Effector memory CD4-positive, alpha-beta T cell (primary cell): ENCODE data around the gene WDPCP.
"Not testable (repeated sequence)": the region's sequence is repeated elsewhere in the genome, so short reads cannot be mapped to it uniquely, and the experiment has no call there.

Experiments
- DNase-seq, 3 donors: peaks; one replicate each; pipeline ENCODE4 v3.0.0-alpha.2; 2020
- H3K27ac ChIP-seq: 2 replicates; pipeline ENCODE4 v1.7.0; 2013; ENCODE audit warnings: mild to moderate bottlenecking, low read length, moderate library complexity; ENCODE audit not compliant: insufficient read depth, poor library complexity, severe bottlenecking
- H3K27me3 ChIP-seq: replicated peaks from 2 replicates; pipeline ENCODE4 v1.7.0; 2013; ENCODE audit warnings: mild to moderate bottlenecking, low read length; ENCODE audit not compliant: insufficient read depth, control insufficient read depth, poor library complexity, severe bottlenecking
- H3K36me3 ChIP-seq: 2 replicates; pipeline ENCODE4 v1.7.0; 2013; ENCODE audit warnings: mild to moderate bottlenecking, low read length, moderate library complexity; ENCODE audit not compliant: control insufficient read depth, insufficient read depth
- H3K4me1 ChIP-seq: 2 replicates; pipeline ENCODE4 v1.7.0; 2013; ENCODE audit warnings: low read length, mild to moderate bottlenecking; ENCODE audit not compliant: control insufficient read depth, insufficient read depth, poor library complexity, severe bottlenecking
- H3K4me3 ChIP-seq: 2 replicates; pipeline ENCODE4 v1.7.0; 2013; ENCODE audit warnings: low read length, low read depth, mild to moderate bottlenecking; ENCODE audit not compliant: insufficient read depth, poor library complexity, severe bottlenecking
- H3K9me3 ChIP-seq: 2 replicates; pipeline ENCODE4 v1.7.0; 2013; ENCODE audit warnings: mild to moderate bottlenecking, low read length, moderate library complexity; ENCODE audit not compliant: control insufficient read depth
- total RNA-seq, 3 donors: gene quantifications; one replicate each; lab custom pipeline; 2026; lab: John Stamatoyannopoulos, UW

The WDPCP gene, protein sequence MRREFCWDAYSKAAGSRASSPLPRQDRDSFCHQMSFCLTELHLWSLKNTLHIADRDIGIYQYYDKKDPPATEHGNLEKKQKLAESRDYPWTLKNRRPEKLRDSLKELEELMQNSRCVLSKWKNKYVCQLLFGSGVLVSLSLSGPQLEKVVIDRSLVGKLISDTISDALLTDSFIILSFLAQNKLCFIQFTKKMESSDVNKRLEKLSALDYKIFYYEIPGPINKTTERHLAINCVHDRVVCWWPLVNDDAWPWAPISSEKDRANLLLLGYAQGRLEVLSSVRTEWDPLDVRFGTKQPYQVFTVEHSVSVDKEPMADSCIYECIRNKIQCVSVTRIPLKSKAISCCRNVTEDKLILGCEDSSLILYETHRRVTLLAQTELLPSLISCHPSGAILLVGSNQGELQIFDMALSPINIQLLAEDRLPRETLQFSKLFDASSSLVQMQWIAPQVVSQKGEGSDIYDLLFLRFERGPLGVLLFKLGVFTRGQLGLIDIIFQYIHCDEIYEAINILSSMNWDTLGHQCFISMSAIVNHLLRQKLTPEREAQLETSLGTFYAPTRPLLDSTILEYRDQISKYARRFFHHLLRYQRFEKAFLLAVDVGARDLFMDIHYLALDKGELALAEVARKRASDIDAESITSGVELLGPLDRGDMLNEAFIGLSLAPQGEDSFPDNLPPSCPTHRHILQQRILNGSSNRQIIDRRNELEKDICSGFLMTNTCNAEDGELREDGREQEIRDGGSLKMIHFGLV
- 11.4 to 15.9 (median 12.1) reads per million in 3 donors for total RNA-seq

DNA sequence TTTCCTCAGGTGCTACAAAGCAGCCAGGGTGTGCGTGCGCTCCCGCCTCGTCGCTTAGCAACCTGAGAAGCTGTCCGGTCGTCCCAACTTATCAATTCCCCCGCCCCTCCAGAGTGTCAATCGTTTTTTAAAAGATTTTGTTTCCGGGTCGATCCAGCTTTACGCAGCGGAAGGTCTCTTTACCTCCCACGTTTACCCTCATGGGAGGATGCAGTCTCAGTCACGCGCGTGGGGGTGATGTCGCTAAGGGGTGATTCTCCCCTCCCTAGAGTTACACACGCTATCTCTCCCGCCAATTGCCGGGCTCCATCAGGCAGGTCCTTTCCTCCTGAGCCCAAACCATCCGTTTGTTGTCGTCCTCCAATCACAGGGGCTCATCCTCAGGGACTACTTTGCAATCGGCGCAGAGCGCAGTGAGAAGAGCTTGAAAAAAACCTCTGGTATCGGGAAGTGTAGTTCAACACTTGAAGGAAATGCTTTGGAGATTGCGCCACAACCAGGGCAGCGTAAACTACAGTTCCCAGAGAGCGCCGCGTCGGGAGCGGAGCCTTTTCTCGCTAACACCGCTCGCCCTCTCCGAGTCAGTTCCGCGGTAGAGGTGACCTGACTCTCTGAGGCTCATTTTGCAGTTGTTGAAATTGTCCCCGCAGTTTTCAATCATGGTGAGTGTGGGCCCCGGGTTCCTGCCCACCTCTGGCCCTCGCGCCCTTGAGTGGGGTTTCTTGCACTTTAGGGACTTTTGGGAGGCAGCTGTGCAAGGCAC, at the start of gene WDPCP, which contains the start of gene MDH1:
Gene WDPCP, minus strand, starts transcription at position 93 of the 763 bp plus-strand sequence. CDS start 206 bp downstream, outside the sequence.
Gene MDH1, plus strand, starts transcription at position 579 of the 763 bp plus-strand sequence. Its CDS starts 81 bp downstream, at position 660.
- Histone ChIP-seq H3K27ac (peak within 1 kb of the TSS; percentile 84), H3K9me3 (no peaks in the 10 kb centered on the region), H3K4me3 (peak within 1 kb of the TSS; percentile 78), H3K27me3 (no peaks in the 10 kb centered on the region), H3K36me3 (no peaks in the 10 kb centered on the region), H3K4me1 (peaks cover 17% of the 10 kb centered on the region)
- DNase-seq, result peak; percentile 92 to 96 (median 94)

DNA sequence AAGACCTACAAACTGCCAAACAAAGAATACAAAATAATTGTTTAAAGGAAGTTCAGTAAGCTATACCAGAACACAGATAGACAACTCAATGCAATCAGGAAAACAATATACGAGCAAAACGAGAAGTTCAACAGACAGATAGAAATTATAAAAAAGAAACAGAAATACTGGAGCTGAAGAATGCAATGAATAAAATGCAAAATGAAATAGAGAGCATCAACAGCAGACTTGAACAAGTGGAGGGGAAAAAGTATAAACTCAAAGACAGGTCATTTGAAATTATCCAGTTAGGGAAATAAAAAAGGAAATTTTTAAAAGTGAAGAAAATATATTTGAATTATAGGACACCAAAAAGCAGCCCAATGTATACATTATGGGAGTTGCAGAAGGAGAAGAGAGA, 44.1 kb upstream of the WDPCP start:
- H3K4me3 ChIP-seq, result no peak overlapping the region
- DNase-seq, result no peak
- H3K27ac ChIP-seq, result no peak overlapping the region
- no peaks in the 10 kb centered on the region for H3K9me3 ChIP-seq
- no peaks in the 10 kb centered on the region for H3K27me3 ChIP-seq
- H3K4me1 ChIP-seq, result no peaks in the 10 kb centered on the region
- no peaks in the 10 kb centered on the region for H3K36me3 ChIP-seq

DNA sequence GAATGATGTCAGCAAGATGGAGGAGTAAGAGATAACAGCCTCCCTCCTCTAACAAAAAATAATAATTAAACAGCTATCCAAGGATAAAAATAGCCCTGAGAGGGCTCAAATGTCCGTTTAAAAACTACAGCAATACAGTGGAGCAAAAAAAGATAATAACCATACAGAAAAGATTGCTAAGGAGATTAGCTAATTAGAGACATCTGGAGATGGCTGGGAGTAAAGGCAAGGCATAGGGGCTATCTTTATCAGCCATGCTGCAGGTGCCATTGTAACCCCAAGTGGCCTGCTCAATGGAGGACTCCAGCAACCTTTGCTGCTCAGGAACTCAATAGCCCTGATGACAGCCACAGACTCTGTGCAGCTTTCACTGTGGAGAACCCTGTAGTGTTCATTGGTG, 43.2 kb upstream of the WDPCP start:
- Histone ChIP-seq H3K9me3 (no peaks in the 10 kb centered on the region), H3K36me3 (no peaks in the 10 kb centered on the region), H3K27me3 (no peaks in the 10 kb centered on the region), H3K27ac (no peak overlapping the region), H3K4me3 (no peak overlapping the region), H3K4me1 (no peaks in the 10 kb centered on the region)
- DNase-seq, result no peak

DNA sequence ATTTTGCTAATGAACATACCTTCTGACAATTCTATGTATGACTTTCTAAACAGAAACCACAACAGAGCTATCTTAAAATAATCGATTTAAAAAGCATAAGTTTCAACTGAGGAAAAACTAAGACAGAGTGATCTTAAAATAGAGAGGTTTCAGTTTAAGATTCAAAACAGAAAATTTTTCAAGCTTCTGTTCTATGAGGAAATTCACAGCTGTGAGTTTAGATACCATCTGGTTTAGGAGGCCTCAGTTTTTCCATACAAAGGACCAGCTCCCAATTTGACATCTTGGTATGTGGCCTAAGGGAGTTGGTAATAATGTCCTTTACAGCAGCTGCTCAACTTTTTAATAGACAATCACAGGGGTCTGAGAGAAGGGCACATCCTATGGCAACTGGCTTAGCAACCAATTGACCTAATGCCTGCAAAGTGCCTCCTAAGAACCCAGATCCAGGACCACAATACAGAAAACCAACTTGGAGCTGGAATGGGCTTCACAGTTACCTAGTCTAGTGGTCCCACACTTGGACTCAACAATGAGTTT, 40.2 kb upstream of the WDPCP start:
- H3K4me3 ChIP-seq, result no peak overlapping the region
- H3K36me3 ChIP-seq, result no peaks in the 10 kb centered on the region
- no peaks in the 10 kb centered on the region for H3K4me1 ChIP-seq
- H3K27me3 ChIP-seq, result no peaks in the 10 kb centered on the region
- no peaks in the 10 kb centered on the region for H3K9me3 ChIP-seq
- H3K27ac ChIP-seq, result no peak overlapping the region
- DNase-seq, result no peak

DNA sequence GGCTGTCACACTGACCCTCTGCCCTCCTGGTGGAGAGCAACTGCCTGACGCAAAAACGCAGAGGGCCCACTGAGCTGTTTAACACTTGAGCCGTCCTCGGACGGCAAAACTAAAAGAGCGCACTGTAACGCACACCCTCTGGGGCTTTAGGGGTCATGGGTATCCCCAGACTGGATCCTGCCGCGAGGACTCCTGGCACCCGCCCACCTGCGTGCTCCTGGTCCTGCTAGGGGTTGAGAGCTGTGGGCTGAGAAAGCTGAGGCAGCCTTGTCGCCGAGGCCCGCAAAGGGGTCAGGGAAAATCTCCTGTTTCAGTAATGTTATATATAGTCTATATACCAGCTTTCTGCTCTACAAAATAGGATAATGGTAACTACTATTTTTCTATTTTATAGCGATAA, 39.6 kb upstream of the WDPCP start:
- H3K4me3 ChIP-seq, result no peak overlapping the region
- no peak for DNase-seq
- H3K27ac ChIP-seq, result no peak overlapping the region
- H3K9me3 ChIP-seq, result no peaks in the 10 kb centered on the region
- no peaks in the 10 kb centered on the region for H3K36me3 ChIP-seq
- no peaks in the 10 kb centered on the region for H3K27me3 ChIP-seq
- no peaks in the 10 kb centered on the region for H3K4me1 ChIP-seq

DNA sequence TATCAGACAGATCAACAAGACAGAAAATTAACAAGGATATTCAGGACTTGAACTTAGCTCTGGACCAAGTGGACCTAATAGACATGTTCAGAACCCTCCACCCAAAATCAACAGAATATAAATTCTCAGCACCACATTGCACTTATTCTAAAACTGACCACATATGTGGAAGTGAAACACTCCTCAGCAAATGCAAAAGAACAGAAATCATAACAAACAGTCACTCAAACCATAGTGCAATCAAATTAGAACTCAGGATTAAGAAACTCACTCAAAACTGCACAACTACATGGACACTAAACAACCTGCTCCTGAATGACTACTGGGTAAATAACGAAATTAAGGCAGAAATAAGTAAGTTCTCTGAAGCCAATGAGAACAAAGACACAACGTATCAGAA, 35.5 kb upstream of the WDPCP start:
- H3K27me3 ChIP-seq, H3K27ac ChIP-seq, H3K9me3 ChIP-seq, H3K4me3 ChIP-seq, DNase-seq, H3K36me3 ChIP-seq, H3K4me1 ChIP-seq: not testable (repeated sequence)

DNA sequence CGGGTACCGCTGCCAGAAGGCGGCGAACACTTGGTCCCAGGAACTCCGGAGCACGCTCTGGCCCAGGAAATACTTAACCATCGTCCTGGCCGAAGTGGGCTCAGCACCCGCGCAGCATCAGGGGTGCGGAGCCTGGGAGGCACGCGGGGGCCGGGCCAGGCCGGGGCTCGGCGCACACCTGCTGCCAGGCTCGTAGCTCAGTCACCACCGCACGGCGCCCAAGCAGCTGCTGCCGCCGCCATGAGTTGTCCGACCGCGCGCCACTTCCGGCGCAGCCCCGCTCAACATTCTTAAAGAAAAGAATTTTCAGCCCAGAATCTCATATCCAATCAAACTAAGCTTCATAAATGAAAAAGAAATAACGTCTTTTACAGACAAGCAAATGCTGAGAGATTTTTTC, 34.5 kb upstream of the WDPCP start:
- no peaks in the 10 kb centered on the region for H3K4me1 ChIP-seq
- no peaks in the 10 kb centered on the region for H3K27me3 ChIP-seq
- H3K9me3 ChIP-seq, result no peaks in the 10 kb centered on the region
- H3K27ac ChIP-seq, result no peak overlapping the region
- no peak for DNase-seq
- H3K36me3 ChIP-seq, result no peaks in the 10 kb centered on the region
- no peak overlapping the region for H3K4me3 ChIP-seq

DNA sequence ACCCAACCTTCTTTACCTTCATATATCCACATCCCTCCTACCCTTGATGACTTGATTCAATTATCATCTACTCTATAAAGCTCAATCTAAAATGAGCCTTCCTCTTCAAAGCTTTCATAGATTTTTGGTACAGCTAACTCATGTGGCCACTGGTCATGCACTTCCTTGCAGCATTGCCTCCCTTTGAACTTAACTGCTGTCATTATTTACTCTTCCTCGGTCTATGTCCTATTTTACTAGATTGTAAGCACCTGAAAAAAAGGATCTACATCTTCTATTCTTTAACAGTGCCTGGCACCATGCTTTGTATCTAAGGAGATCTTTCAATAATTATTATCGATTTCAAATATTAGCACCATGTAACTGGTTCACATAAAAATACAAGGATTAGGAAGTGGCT, 31.1 kb upstream of the WDPCP start:
- H3K9me3 ChIP-seq, result no peaks in the 10 kb centered on the region
- no peak overlapping the region for H3K27ac ChIP-seq
- no peak overlapping the region for H3K4me3 ChIP-seq
- no peaks in the 10 kb centered on the region for H3K36me3 ChIP-seq
- H3K27me3 ChIP-seq, result no peaks in the 10 kb centered on the region
- H3K4me1 ChIP-seq, result no peaks in the 10 kb centered on the region
- no peak for DNase-seq

DNA sequence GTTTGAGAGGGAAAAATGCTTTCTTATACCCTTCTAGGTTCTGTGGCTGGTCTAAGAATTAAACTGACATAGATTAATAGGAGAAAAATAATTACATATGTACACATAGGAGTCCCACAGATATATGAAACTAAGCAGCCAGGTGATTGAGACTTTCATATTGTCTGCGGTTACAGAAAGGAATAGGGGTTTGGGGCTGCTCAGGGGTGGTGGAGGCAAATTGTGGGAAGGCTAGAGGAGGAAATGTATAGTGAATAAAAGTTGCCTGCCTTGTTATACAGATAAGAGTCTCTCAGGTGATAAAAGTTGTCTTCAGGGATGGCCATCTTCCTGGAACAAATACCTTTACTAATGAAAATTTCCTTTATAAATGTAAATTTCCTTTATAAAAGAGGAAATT, 29.1 kb upstream of the WDPCP start:
- Histone ChIP-seq H3K4me3 (no peak overlapping the region), H3K36me3 (no peaks in the 10 kb centered on the region), H3K9me3 (no peaks in the 10 kb centered on the region), H3K27ac (no peak overlapping the region), H3K4me1 (no peaks in the 10 kb centered on the region), H3K27me3 (no peaks in the 10 kb centered on the region)
- no peak for DNase-seq
